ENCODE results near the gene FAM89A. TPM values are rescaled to one million over a fixed set of nuclear protein-coding genes. Genes with fewer than 3 reads are reported as not detected.

FAM89A gene
- total and polyA plus RNA-seq, 9 of the 15 experiments (the other 6 are each of a cell fraction or from before 2014, with no cell fraction given) = 8.7 to 66.2 (median 43.3) TPM

DNA sequence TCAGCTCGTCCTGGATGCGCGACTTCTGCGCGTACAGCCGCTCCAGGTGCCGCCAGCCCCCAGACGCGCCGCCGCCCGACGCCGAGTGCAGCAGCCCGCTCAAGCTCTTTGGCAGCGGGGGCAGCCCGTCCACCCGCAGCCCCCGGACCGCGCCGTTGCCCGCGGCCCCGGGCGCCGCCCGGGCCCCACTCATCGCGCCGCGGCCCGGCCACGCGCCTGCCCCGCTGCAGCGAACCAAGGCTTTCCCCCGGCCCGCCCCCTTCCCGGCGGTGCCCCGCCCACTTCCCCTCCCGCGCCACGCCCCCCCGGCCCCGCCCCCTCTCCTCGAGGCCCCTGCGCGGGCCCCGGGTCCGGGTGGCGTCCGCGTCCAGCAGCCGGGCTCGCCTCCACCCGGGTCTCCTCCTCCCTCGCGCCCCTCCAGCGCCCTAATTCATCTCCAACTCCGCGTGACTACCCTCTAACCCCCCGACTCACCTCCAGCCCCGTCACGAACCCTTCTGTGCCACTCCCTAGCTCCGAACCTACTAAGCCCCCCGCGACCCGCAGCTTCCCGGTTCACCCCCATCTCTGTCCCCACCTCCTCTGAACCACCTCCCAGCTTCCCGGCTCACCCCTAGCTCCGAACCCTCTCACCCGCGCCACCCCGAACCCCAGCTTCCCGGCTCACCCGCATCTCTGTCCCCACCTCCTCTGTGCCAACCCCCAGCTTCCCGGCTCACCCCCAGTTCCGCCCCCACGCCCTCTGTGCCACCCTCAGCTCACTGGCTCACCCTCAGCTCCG lies at the start of gene FAM89A (continued):
- TF ChIP-seq E2F8 (IDR thresholded peaks at IDR 0.05; ENCODE audit: low read depth, partially characterized antibody) (no peak), MCM2 (IDR thresholded peaks at IDR 0.05; ENCODE audit: low read depth) (no peak), ZBED1 (IDR thresholded peaks at IDR 0.05) (no peak), SOX6 (IDR thresholded peaks at IDR 0.05) (no peak), ZNF696 (CRISPR knock-in tag; conservative IDR thresholded peaks at IDR 0.05) (no peak), IFI16 (CRISPR knock-in tag; IDR thresholded peaks at IDR 0.05) (no peak), HDAC1 (IDR thresholded peaks at IDR 0.05) (peak in 1 of 2 experiments; percentile 64; a peak in 2 of 4 replicates), TCFL5 (CRISPR knock-in tag; conservative IDR thresholded peaks at IDR 0.05) (no peak), RUNX1 (IDR thresholded peaks at IDR 0.05; ENCODE audit: low read depth) (no peak), ZNF444 (CRISPR knock-in tag; IDR thresholded peaks at IDR 0.05) (no peak), ZNF347 (CRISPR knock-in tag; IDR thresholded peaks at IDR 0.05; ENCODE audit: low read depth) (no peak), ZBTB7A (IDR thresholded peaks at IDR 0.05; ENCODE audit: borderline replicate concordance, control insufficient read depth, low read depth, low read length) (peak; percentile 36; the same call in 1 of the 2 replicates), NONO (IDR thresholded peaks at IDR 0.05; ENCODE audit: low read depth in 2 of 2, low read length in 1 of 2) (peak; percentile 32 to 93; a peak in 2 of 4 replicates), LEF1 (IDR thresholded peaks at IDR 0.05) (no peak), SMARCA5 (IDR thresholded peaks at IDR 0.05) (no peak), ZNF644 (tag; IDR thresholded peaks at IDR 0.05; ENCODE audit: low read depth) (no peak), UBTF (IDR thresholded peaks at IDR 0.05; ENCODE audit: borderline replicate concordance in 1 of 2, low read depth in 2 of 2, low read length in 2 of 2) (no peak; a peak in 1 of 4 replicates), SPI1 (IDR thresholded peaks at IDR 0.05; ENCODE audit: borderline replicate concordance, low read depth, low read length) (no peak), ILK (tag; IDR thresholded peaks at IDR 0.05; ENCODE audit: borderline replicate concordance, low read depth) (no peak)
- TF ChIP-seq, protein P1, sequence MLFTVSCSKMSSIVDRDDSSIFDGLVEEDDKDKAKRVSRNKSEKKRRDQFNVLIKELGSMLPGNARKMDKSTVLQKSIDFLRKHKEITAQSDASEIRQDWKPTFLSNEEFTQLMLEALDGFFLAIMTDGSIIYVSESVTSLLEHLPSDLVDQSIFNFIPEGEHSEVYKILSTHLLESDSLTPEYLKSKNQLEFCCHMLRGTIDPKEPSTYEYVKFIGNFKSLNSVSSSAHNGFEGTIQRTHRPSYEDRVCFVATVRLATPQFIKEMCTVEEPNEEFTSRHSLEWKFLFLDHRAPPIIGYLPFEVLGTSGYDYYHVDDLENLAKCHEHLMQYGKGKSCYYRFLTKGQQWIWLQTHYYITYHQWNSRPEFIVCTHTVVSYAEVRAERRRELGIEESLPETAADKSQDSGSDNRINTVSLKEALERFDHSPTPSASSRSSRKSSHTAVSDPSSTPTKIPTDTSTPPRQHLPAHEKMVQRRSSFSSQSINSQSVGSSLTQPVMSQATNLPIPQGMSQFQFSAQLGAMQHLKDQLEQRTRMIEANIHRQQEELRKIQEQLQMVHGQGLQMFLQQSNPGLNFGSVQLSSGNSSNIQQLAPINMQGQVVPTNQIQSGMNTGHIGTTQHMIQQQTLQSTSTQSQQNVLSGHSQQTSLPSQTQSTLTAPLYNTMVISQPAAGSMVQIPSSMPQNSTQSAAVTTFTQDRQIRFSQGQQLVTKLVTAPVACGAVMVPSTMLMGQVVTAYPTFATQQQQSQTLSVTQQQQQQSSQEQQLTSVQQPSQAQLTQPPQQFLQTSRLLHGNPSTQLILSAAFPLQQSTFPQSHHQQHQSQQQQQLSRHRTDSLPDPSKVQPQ (CRISPR knock-in tag; IDR thresholded peaks at IDR 0.05; ENCODE audit: borderline replicate concordance) = no peak

Measured in K562 (cell line).